ENCODE data around the gene ZSCAN31. TPM values are rescaled to one million over a fixed set of nuclear protein-coding genes. Genes with fewer than 3 reads are reported as not detected.

The ZSCAN31 gene
- total RNA-seq, 2 donors from 2014 or later: 4.2 to 15.4 TPM

GRCh38 chr6:28349344-28349891 lies 13.5 kb upstream of the ZSCAN31 start:
- DNase-seq (ENCODE audit: low spot score) (no peak), ATAC-seq (ENCODE audit: insufficient number of reproducible peaks, low FRiP score, low read depth) (no peak)
- H3K4me1 ChIP-seq (ENCODE audit: control insufficient read depth in 1 of 2, low read depth in 2 of 2): peaks cover 11 to 15% of the 10 kb centered on the region in 2 donors
- TF ChIP-seq CTCF (IDR thresholded peaks at IDR 0.05): no peak
- no peaks in the 10 kb centered on the region for H3K9me3 ChIP-seq
- H3K27me3 ChIP-seq (replicated peaks; ENCODE audit: insufficient read depth): no peaks in the 10 kb centered on the region
- H3K4me3 ChIP-seq: peak overlapping the region; percentile 97
- no peaks in the 10 kb centered on the region for H3K36me3 ChIP-seq
- peak overlapping the region; percentile 54 to 75 for H3K27ac ChIP-seq

GRCh38 chr6:28347119-28347518 lies 11.2 kb upstream of the ZSCAN31 start:
- DNase-seq (ENCODE audit: low spot score) (no peak), ATAC-seq (ENCODE audit: insufficient number of reproducible peaks, low FRiP score, low read depth) (no peak)
- Histone ChIP-seq H3K27me3 (replicated peaks; ENCODE audit: insufficient read depth) (no peaks in the 10 kb centered on the region), H3K4me3 (no peak overlapping the region), H3K9me3 (no peaks in the 10 kb centered on the region), H3K36me3 (no peaks in the 10 kb centered on the region), H3K27ac (no peak overlapping the region), H3K4me1 (ENCODE audit: control insufficient read depth in 1 of 2, low read depth in 2 of 2) (peaks cover 11 to 15% of the 10 kb centered on the region in 2 donors)
- no peak for TF ChIP-seq CTCF (IDR thresholded peaks at IDR 0.05)

GRCh38 chr6:28345201-28345600 lies 9.3 kb upstream of the ZSCAN31 start:
- no peaks in the 10 kb centered on the region for H3K36me3 ChIP-seq
- no peak overlapping the region for H3K27ac ChIP-seq
- peaks cover 0 to under 1% of the 10 kb centered on the region in 2 donors for H3K4me1 ChIP-seq (ENCODE audit: control insufficient read depth in 1 of 2, low read depth in 2 of 2)
- H3K4me3 ChIP-seq: no peak overlapping the region
- DNase-seq (ENCODE audit: low spot score): no peak
- no peak for ATAC-seq (ENCODE audit: insufficient number of reproducible peaks, low FRiP score, low read depth)
- H3K27me3 ChIP-seq (replicated peaks; ENCODE audit: insufficient read depth): no peaks in the 10 kb centered on the region
- TF ChIP-seq CTCF (IDR thresholded peaks at IDR 0.05): no peak
- no peaks in the 10 kb centered on the region for H3K9me3 ChIP-seq

- no peak for TF ChIP-seq CTCF (IDR thresholded peaks at IDR 0.05)
- H3K4me1 ChIP-seq (ENCODE audit: control insufficient read depth in 1 of 2, low read depth in 2 of 2): no peaks in the 10 kb centered on the region
- H3K27ac ChIP-seq: no peak overlapping the region
- no peak for DNase-seq (ENCODE audit: low spot score)
- ATAC-seq (ENCODE audit: insufficient number of reproducible peaks, low FRiP score, low read depth): no peak
- no peaks in the 10 kb centered on the region for H3K9me3 ChIP-seq
- H3K36me3 ChIP-seq: no peaks in the 10 kb centered on the region
- H3K27me3 ChIP-seq (replicated peaks; ENCODE audit: insufficient read depth): no peaks in the 10 kb centered on the region
- no peak overlapping the region for H3K4me3 ChIP-seq
Measured at GRCh38 chr6:28343898-28344677, 8.1 kb upstream of the ZSCAN31 start.

- ATAC-seq (ENCODE audit: insufficient number of reproducible peaks, low FRiP score, low read depth) (no peak), DNase-seq (ENCODE audit: low spot score) (no peak)
- Histone ChIP-seq H3K27me3 (replicated peaks; ENCODE audit: insufficient read depth) (no peaks in the 10 kb centered on the region), H3K4me3 (no peak overlapping the region), H3K9me3 (no peaks in the 10 kb centered on the region), H3K27ac (no peak overlapping the region), H3K4me1 (ENCODE audit: control insufficient read depth in 1 of 2, low read depth in 2 of 2) (peaks cover 5 to 8% of the 10 kb centered on the region in 2 donors), H3K36me3 (no peaks in the 10 kb centered on the region)
- no peak for TF ChIP-seq CTCF (IDR thresholded peaks at IDR 0.05)
Measured at GRCh38 chr6:28340310-28341095, 4.6 kb upstream of the ZSCAN31 start.

Measured in thoracic aorta (tissue), 2 donors.